Measurements from ENCODE around the gene CTNNAL1. TPM values are rescaled to one million over a fixed set of nuclear protein-coding genes. Genes with fewer than 3 reads are reported as not detected.
"Not testable (repeated sequence)": the region's sequence is repeated elsewhere in the genome, so short reads cannot be mapped to it uniquely, and the experiment has no call there.

The CTNNAL1 gene
- polyA plus RNA-seq (ENCODE audit: insufficient read length in 4 of 4), result 10 to 100 TPM; 61.5 to 68.4 (median 65.8) TPM

DNA sequence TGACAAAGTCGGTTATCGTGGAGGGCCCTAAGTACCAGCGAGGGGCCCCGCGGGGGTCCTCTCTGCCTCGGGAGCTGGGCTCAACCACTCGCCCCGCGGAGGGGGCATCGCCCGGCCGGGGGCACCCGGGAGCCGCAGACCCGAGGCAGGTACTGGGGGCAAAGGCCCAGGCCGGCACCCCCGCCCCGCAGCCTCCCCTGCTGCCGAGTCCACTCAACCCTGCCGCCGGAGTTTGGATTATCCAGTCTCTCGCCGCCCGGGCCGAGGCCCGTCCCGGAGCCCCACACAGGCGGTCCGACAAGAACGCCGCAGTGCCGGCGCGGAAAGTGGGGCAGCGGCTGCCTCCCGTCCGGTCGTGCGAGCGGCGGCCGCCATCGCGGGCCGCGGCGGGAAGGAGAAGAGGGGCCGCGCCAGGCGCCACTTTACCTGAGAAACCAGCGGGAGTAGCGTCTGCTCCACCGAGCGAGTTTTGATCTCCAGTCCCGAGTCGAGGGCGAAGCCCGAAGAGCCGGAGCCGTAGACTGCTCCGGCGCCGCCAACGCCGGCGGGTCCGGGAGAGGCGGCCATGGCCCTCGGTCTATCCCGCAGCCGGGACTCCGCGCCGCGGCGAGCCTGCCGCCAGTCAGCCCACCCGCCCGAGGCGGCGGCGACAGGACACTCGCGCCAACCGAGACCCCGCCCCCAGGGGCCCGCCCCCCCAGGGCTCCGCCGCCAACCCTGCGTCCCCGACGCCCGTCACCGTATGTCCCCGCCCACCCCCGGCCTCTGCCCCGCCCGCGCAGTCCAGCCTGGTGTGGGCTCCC is at the start of gene CTNNAL1:
CTNNAL1 (minus strand) TSS at position 624 of the 803 bp plus-strand sequence; CDS start at position 567, 57 bp downstream.
- peak in 3 of 4 donors; percentile 34 to 82 (median 81) for DNase-seq (ENCODE audit: low read depth in 4 of 4, low spot score in 3 of 4)

GRCh38 chr9:109062543-109062942 is 49.2 kb upstream of the CTNNAL1 start:
- DNase-seq (ENCODE audit: low read depth in 4 of 4, low spot score in 3 of 4), result no peak

GRCh38 chr9:109060191-109060590 is 46.9 kb upstream of the CTNNAL1 start:
- DNase-seq (ENCODE audit: low read depth in 4 of 4, low spot score in 3 of 4), result no peak

GRCh38 chr9:109053121-109053520 is 39.8 kb upstream of the CTNNAL1 start:
- DNase-seq (ENCODE audit: low read depth in 4 of 4, low spot score in 3 of 4), result not testable (repeated sequence)

DNA sequence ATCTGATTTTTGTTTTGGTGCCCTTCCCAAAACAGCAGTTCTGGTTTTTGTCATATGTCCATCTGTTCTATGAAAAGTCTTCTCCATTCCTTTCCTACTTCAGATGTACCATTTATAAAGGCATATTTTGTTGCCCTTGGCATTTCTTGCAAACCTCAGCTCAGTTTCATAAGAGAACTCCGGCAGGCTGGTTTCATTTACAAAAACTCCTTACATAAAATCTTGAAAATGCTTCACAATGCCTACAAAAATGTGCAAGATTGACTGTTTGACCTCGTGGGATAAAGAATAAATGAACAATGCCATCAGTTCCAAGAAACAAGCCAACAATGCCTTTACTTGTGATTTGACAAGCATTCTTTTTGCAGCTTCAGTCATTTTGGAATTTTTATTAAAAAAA is 39.1 kb upstream of the CTNNAL1 start:
- no peak for DNase-seq (ENCODE audit: low read depth in 4 of 4, low spot score in 3 of 4)

DNA sequence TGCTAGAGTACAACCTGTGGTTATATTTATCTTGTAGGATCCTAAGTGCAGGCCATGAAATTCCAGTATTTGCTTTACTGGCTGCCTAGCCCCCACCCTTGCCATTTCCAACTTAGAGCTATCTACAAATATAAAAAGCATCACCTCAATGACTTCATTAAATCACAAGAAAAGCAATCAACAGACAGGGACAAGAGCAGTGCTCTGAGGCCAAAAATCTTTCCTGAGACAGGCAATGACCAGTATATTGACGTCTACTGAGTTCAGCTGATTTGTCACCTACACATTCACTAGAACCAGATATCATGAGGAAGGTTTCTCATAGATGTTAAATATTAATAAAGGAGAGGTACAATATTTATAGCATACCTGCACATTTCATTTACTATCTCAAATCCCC is 38.4 kb upstream of the CTNNAL1 start:
- DNase-seq (ENCODE audit: low read depth in 4 of 4, low spot score in 3 of 4), result no peak

GRCh38 chr9:109050444-109050843 is 37.1 kb upstream of the CTNNAL1 start:
- DNase-seq (ENCODE audit: low read depth in 4 of 4, low spot score in 3 of 4), result no peak

DNA sequence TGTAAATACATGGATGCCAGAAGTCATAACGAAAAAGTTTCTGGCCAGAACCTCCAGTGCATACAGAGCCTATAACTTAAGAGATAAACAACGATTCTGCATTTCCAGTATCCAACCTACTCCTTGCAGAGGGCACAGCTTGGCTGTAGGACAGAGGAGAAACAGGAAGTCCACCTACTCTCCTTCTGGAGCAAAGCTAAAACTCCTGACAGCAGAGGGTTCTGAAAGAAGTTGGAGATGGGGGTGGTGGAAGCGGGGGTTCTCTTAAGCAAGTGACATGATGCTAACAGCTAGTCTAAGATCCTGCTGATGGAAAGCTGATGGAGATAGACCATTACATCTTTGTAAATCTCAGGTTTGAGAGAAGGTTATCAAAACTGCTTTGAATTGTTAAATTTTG is 35.5 kb upstream of the CTNNAL1 start:
- DNase-seq (ENCODE audit: low read depth in 4 of 4, low spot score in 3 of 4), result no peak

DNA sequence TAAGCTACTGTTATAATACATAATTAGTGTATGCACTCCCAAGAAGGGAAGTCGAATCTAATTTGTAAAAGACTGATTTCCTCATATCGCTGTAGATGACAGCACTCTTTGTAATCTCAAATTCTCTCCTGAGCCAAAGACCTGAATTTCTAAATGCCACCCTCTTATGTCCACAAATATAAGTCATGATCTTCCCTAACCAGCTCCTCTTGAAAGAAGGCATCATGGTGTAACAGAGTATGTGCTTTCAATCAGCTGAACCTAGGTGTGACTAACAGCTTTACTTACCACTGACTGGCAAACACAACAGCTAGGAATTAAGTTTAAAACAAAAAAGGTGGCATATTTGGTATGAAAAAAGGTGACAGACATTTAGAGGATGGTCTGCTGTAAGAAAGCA is 34.0 kb upstream of the CTNNAL1 start:
- DNase-seq (ENCODE audit: low read depth in 4 of 4, low spot score in 3 of 4), result no peak

DNA sequence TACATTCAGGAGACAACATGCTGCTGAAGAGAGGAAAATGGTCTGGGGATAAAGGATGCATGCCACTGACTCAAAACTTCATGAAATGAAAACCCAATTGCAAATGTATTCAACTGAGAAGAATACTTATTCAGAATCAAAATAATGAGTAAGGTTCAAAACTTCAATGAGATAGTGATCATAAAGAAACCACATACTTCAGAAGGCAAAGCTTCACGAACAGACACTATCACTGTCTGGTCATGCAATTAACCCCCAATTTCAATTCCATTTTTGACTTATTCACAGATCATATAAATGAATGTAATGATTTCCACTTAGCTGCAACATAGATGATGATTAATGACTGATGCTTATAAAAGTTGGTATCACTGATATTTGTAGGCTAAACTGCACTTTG is 33.0 kb upstream of the CTNNAL1 start:
- DNase-seq (ENCODE audit: low read depth in 4 of 4, low spot score in 3 of 4), result no peak

- DNase-seq (ENCODE audit: low read depth in 4 of 4, low spot score in 3 of 4), result no peak
Observed at GRCh38 chr9:109043578-109043977, 30.3 kb upstream of the CTNNAL1 start.

DNA sequence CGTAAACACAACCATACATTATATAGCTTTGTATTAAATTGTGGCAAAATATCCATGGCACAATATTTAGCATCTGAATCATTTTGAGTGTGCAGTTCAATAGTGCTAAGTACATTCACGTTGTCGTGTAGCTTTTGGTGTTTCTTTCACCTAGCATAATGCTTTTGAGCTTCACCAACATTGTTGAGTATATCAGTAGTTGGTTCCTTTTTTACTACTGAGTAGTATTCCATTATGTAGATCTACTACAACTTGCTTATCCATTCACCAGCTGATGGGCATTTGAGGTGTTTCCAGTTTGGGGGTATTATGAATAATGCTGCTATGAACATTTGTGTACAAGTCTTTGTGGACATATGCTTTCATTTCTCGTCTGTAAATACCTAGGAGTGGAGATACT is 27.3 kb upstream of the CTNNAL1 start:
- DNase-seq (ENCODE audit: low read depth in 4 of 4, low spot score in 3 of 4), result no peak

DNA sequence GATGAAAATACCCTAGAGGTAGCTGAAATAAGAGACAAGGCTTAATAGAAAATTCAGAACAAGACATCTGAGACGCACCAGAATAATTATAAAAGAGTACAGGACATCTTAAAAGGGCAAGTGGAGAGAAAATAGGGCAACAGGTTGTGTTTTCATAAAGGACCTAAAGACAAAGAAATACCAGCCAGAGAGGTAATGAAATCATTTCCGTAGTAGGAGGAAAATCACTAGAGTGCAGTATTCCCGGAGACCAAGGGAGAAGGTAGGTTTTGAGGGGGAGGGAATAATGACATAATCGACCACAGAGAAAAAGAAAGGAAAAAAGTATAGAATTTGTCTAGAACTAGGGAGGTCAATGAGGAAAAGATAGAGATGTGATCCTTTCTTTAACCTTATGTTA is 26.2 kb upstream of the CTNNAL1 start:
- DNase-seq (ENCODE audit: low read depth in 4 of 4, low spot score in 3 of 4), result no peak

DNA sequence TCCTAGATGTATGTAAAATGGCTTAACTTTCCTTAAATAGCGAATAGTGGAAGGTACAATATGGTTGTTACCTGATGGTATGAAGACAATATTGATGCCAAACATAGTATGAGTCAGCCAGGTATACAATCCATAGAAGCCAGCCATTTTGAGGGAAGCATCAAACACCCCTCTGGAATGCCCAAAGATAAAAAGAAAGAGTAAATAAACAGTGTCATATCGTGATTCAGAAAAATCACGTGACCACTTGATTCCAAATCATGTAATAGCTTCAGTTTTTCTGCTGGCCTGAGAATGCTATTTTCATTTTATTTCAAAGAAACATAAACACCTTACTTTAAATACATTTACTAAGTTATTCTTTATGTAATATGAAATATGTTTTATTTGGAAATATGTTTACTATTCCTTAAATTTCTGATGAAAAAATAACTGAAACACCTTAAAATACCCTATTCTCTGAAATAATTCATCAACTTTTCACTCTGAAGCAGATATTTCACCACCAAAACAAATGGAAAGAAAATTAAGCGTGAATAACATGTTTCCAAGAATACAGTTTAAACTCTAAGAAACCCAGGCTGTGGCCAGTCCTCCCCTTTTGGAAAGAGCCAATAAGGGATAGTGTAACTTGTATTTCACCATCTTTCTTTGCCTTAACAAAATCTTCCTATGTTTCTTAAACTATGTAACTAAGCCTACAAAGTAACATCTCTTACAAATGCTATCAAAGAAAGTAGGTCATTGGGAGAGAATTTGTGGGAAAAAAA is 24.8 kb upstream of the CTNNAL1 start:
- DNase-seq (ENCODE audit: low read depth in 4 of 4, low spot score in 3 of 4), result no peak

DNA sequence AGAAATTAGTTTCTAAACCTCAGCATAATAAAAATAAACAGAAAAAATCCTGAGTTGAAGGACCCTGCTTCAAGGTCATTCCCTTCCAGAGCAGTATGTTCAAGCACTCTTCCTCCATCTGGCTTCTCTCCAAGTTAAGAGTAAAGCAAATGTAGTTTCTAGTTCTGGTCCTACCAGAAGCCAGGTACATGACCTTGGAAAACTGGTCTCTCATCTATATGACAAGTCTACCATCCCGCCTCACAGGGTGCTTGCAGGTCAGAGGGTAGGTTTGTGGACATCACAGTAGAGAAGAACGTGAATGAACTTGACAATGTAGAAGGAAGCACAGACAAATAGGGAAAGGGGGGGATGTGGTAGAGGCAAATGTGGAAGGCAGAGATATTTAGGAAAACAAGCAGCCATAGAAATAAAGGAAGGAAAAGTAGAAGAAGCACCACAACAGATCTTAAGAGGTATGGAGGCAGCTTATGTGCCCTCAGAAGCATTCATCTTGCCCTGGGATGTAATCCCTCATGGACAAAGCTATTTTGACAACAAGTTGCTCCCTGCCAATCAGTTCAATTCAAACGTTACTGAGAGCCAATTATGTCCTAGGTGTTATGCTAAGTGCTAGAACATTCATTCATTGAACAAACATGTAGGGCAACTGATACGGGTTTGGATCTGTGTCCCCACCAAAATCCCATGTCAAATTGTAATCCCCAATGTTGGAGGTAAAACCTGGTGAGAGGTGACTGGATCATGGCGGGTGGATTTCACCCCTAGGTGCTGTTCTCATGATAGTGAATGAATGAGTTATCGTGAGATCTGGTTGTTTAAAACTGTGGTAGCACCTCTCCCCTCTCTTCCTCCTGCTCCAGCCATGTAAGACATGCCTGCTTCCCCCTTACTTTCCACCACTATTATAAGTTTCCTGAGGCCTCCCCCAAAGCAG is 23.7 kb upstream of the CTNNAL1 start:
- DNase-seq (ENCODE audit: low read depth in 4 of 4, low spot score in 3 of 4), result no peak

GRCh38 chr9:109035684-109036423 is 22.6 kb upstream of the CTNNAL1 start:
- no peak for DNase-seq (ENCODE audit: low read depth in 4 of 4, low spot score in 3 of 4)

DNA sequence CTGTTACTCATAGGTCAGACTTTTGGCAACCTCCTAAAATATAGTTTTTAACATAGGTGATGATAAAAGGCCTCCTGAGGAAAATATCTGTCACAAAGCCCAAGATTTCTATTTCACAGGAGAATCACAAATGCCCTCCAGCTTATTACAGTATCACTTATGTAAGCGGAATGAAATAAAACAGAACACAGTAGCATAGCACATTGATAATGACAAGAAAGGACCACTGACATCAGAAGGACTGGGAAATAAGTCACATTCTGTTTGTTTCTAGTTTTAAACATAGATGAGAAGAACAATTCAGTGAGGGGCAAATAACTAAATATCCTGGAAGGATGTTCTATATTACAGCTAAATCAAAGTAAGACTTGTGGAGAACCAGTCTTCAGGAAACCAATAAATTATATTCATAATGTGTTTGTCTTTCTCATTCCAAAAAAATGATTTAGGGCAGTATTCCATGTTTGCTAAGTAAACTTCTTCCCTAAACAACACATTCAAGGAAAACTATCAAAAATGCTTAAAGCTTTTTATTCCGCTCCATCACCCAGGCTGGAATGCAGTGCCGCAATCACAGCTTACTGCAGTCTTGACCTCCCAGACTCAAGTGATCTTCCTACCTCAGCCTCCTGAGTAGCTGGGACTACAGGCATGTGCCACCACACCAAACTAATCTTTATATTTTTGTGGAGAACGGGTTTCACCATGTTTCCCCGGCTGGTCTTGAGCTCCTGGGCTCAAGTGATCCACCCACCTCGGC is 20.8 kb upstream of the CTNNAL1 start:
- DNase-seq (ENCODE audit: low read depth in 4 of 4, low spot score in 3 of 4), result no peak

GRCh38 chr9:109031241-109031640 is 17.9 kb upstream of the CTNNAL1 start:
- DNase-seq (ENCODE audit: low read depth in 4 of 4, low spot score in 3 of 4), result no peak

DNA sequence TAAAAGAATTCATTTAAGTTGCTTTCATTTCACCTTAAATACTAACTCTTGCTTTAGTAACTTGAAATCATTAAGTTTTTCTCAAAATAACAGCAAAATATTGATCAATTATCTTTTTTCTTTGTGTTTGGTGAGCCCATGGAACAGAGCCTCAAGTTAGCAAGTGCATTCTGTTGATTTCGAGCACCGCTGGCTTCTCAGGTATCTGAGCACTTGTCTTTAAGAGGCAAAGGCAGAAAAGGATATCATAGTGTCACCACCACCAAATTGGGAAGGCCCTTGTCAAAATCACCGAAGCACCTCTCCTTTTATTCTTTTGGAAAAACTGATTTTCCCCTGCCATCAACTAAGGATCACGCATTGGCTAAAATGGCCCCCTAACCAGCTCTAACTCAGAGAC is 17.1 kb upstream of the CTNNAL1 start:
- DNase-seq (ENCODE audit: low read depth in 4 of 4, low spot score in 3 of 4), result no peak

Measured in right renal pelvis (tissue), 4 donors.